GM12878 (cell line): ENCODE measurements around the gene MPP7. TPM values are rescaled to one million over a fixed set of nuclear protein-coding genes. Genes with fewer than 3 reads are reported as not detected.

Experiments used
- ATAC-seq: fragments of 200-7000 bp; cut with Tn5 transposase; 3 replicates; pipeline ENCODE4 v1.9.1; 2020; ENCODE audit warnings: mild to moderate bottlenecking, moderate library complexity
- BruUV-seq: library from RNA; stranded (reverse); fragments of 400-500 nt; replicated peaks from 2 replicates; lab custom pipeline; 2021; lab: Mats Ljungman, UMichigan
- CTCF ChIA-PET: fragments of 300-600 bp; sonication (Branson Sonifier 250); formaldehyde crosslinking; extraction: SDS; loops from one replicate; lab custom pipeline; 2021; ENCODE audit warnings: inconsistent platforms; lab: Yijun Ruan, JAX
- POLR2A ChIA-PET: fragments of 350-600 bp; formaldehyde crosslinking; extraction: SDS; loops from one replicate; lab custom pipeline; 2021; ENCODE audit warnings: inconsistent platforms; lab: Charles Lee
- RAD21 ChIA-PET: fragments of 300-600 bp; sonication (Branson Sonifier 250); formaldehyde crosslinking; loops from one replicate; lab custom pipeline; 2023; ENCODE audit warnings: antibody characterized with exemption; ENCODE audit not compliant: unreplicated experiment; lab: Charles Lee
- SMC1A ChIA-PET: fragments of 300-600 bp; sonication (Branson Sonifier 250); formaldehyde crosslinking; loops from one replicate; lab custom pipeline; 2023; ENCODE audit not compliant: unreplicated experiment, uncharacterized antibody; lab: Charles Lee
- DNase-seq: peaks from one replicate; pipeline ENCODE4 v3.0.0-alpha.2; 2011; ENCODE audit warnings: low read depth, low spot score
- FAIRE-seq: peaks from 3 replicates; lab custom pipeline; 2011; peaks lifted over from hg19 to GRCh38; lab: Jason Lieb, UNC
- H2AFZ ChIP-seq: 2 replicates; pipeline ENCODE4 v1.6.0; 2011; ENCODE audit warnings: low read depth, low read length, control low read depth; ENCODE audit not compliant: control insufficient read depth
- H3K27ac ChIP-seq: 2 replicates; pipeline ENCODE4 v1.5.1; 2011; ENCODE audit warnings: control low read depth; ENCODE audit not compliant: control insufficient read depth, insufficient read depth
- H3K27me3 ChIP-seq, 2 experiments: replicated peaks in 1 of 2; 2 replicates each; pipeline versions ENCODE4 v1.6.0 to v1.6.1; 2011; ENCODE audit warnings: low read length in 1 of 2; ENCODE audit not compliant: control insufficient read depth in 2 of 2, insufficient read depth in 2 of 2
- H3K36me3 ChIP-seq, 2 experiments: 2 replicates each; pipeline ENCODE4 v1.5.1; 2011; ENCODE audit warnings: low read length in 1 of 2; ENCODE audit not compliant: control insufficient read depth in 2 of 2, insufficient read depth in 2 of 2
- H3K4me1 ChIP-seq: 2 replicates; pipeline ENCODE4 v1.6.1; 2011; ENCODE audit warnings: mild to moderate bottlenecking, low read length, moderate library complexity, mixed read lengths; ENCODE audit not compliant: control insufficient read depth, insufficient read depth
- H3K4me2 ChIP-seq: 2 replicates; pipeline ENCODE4 v1.6.0; 2011; ENCODE audit warnings: control low read depth; ENCODE audit not compliant: control insufficient read depth, insufficient read depth
- H3K4me3 ChIP-seq: fragments of 200-600 bp; sonication (generic); 2 replicates; pipeline ENCODE4 v1.5.1; 2016
- H3K79me2 ChIP-seq: 2 replicates; pipeline ENCODE4 v1.6.0; 2011; ENCODE audit warnings: low read length; ENCODE audit not compliant: control insufficient read depth, insufficient read depth
- H3K9ac ChIP-seq: 2 replicates; pipeline ENCODE4 v1.8.0; 2011; ENCODE audit warnings: low read length, control low read depth, mixed read lengths; ENCODE audit not compliant: control insufficient read depth, insufficient read depth
- H3K9me3 ChIP-seq: replicated peaks from 3 replicates; pipeline ENCODE4 v1.5.1; 2011; ENCODE audit warnings: mild to moderate bottlenecking, low read length; ENCODE audit not compliant: control insufficient read depth, insufficient read depth
- H4K20me1 ChIP-seq: 2 replicates; pipeline ENCODE4 v1.6.0; 2011; ENCODE audit not compliant: control insufficient read depth, insufficient read depth
- ASH2L ChIP-seq: fragments of 300-600, 200-600 bp; sonication (generic); IDR thresholded peaks from 2 replicates; pipeline ENCODE4 v1.6.1; 2017; ENCODE audit warnings: low read depth, mild to moderate bottlenecking, borderline replicate concordance
- BHLHE40 ChIP-seq, 2 experiments: fragments of 450-650 bp in 1 of 2; IDR thresholded peaks; 2 replicates each; pipeline ENCODE4 v1.6.1; 2011 to 2017; ENCODE audit warnings: low read depth in 2 of 2, borderline replicate concordance in 1 of 2, improper control_type of control experiment in 1 of 2, low read length in 1 of 2, mild to moderate bottlenecking in 1 of 2
- CHD2 ChIP-seq: IDR thresholded peaks from 2 replicates; pipeline ENCODE4 v1.6.1; 2011; ENCODE audit warnings: low read depth, low read length, improper control_type of control experiment, borderline replicate concordance
- EGR1 ChIP-seq, 2 experiments: IDR thresholded peaks; 1 replicate in 1 of 2; 2 replicates in 1 of 2; pipeline ENCODE4 v1.6.1; 2011 to 2012; ENCODE audit warnings: low read depth in 2 of 2, low read length in 2 of 2, borderline replicate concordance in 1 of 2, mild to moderate bottlenecking in 1 of 2, moderate library complexity in 1 of 2
- HCFC1 ChIP-seq: fragments of 150-350 bp; IDR thresholded peaks from 2 replicates; pipeline ENCODE4 v1.6.1; 2014; ENCODE audit warnings: low read length
- POLR2AphosphoS5 ChIP-seq: IDR thresholded peaks from 2 replicates; pipeline ENCODE4 v1.6.1; 2011; ENCODE audit warnings: mild to moderate bottlenecking, low read length, inconsistent platforms
- POU2F2 ChIP-seq: IDR thresholded peaks from 3 replicates; pipeline ENCODE4 v1.6.1; 2011; ENCODE audit warnings: low read depth, mild to moderate bottlenecking, low read length, borderline replicate concordance
- RCOR1 ChIP-seq: conservative IDR thresholded peaks from 2 replicates; pipeline ENCODE4 v1.6.1; 2012; ENCODE audit warnings: low read depth, low read length, improper control_type of control experiment
- TCF7 ChIP-seq: IDR thresholded peaks from 2 replicates; pipeline ENCODE4 v1.6.1; 2014; ENCODE audit warnings: antibody characterized with exemption, borderline replicate concordance
- USF2 ChIP-seq: IDR thresholded peaks from 2 replicates; pipeline ENCODE4 v1.6.1; 2011; ENCODE audit warnings: low read depth, low read length, improper control_type of control experiment, borderline replicate concordance
- WRNIP1 ChIP-seq: IDR thresholded peaks from 2 replicates; pipeline ENCODE4 v1.6.1; 2011; ENCODE audit warnings: low read depth, low read length, improper control_type of control experiment, borderline replicate concordance
- ZBTB11 ChIP-seq: fragments of 450-650 bp; formaldehyde crosslinking; IDR thresholded peaks from 2 replicates; pipeline ENCODE4 v1.5.0; 2022; ENCODE audit warnings: mild to moderate bottlenecking, missing genetic modification characterization
- ZBTB33 ChIP-seq: fragments of 450-650 bp; IDR thresholded peaks from 2 replicates; pipeline ENCODE4 v1.6.1; 2017; ENCODE audit warnings: mild to moderate bottlenecking
- ZBTB40 ChIP-seq: fragments of 450-650 bp; IDR thresholded peaks from 2 replicates; pipeline ENCODE4 v1.6.1; 2016; ENCODE audit warnings: mild to moderate bottlenecking, moderate library complexity, borderline replicate concordance
- WGBS: methylation state at CpG from one replicate; pipeline ENCODE4 v1.1.6; 2016; ENCODE audit warnings: low lambda C conversion rate; ENCODE audit not compliant: insufficient replicate concordance, insufficient coverage; ENCODE audit errors: missing lambda C conversion rate; 5-methylcytosine and 5-hydroxymethylcytosine counted together
- in situ Hi-C: fragments of 300-500 bp; cut with MboI; formaldehyde crosslinking; loops from 9 replicates; pipeline ENCODE4 v1.14.3; 2018; ENCODE audit warnings: mixed read lengths
- intact Hi-C: fragments of 100-400 bp; cut with micrococcal nuclease; formaldehyde crosslinking; loops from one replicate; pipeline ENCODE4 v1.14.2; 2022; ENCODE audit not compliant: unreplicated experiment
- polyA plus RNA-seq, 11 experiments: library from polyadenylated mRNA; depleted of rRNA in 4 of 11; unstranded in 6 of 11; stranded (reverse) in 5 of 11; fragments of >200 nt; fragmentation: Nextera tagmentation in 4 of 11; fragmentation: Illumina TruSeq in 1 of 11; extraction: Ambion mirVana in 4 of 11; extraction: Trizol in 1 of 11; gene quantifications; 1 replicate in 1 of 11; 2 replicates in 10 of 11; pipeline versions ENCODE4 v1.2.1 to v1.2.3, GENCODE V29; 2011 to 2016; ENCODE audit warnings: inconsistent platforms in 2 of 11, missing spikeins in 2 of 11, low read depth in 1 of 11
- total RNA-seq, 4 experiments: library from RNA; depleted of rRNA in 3 of 4; stranded (reverse); fragments of >200 nt in 3 of 4; fragmentation: Illumina TruSeq in 1 of 4; extraction: Trizol in 1 of 4; gene quantifications; 2 replicates each; pipeline versions ENCODE4 v1.2.1 to v1.2.3, GENCODE V29; 2013 to 2021

Gene MPP7
- total and polyA plus RNA-seq, 10 of the 15 experiments (the other 5 are each of a cell fraction or from before 2014, with no cell fraction given) = 0.01 to 0.15 (median 0.05) TPM; not detected in 2

GRCh38 chr10:28294169-28294532, 8.7 kb downstream of the MPP7 start:
- in situ Hi-C loops (no loop called here), intact Hi-C loops (no loop called here)
- no peak overlapping the region for H3K9ac ChIP-seq
- no peak for DNase-seq
- peaks cover 0 to 3% of the 10 kb centered on the region in 2 experiments; a peak in 1 of 4 replicates for H3K27me3 ChIP-seq
- ChIA-PET RAD21 (no interaction called here), SMC1A (interaction anchor here (1.2 kb wide), 1 partner anchor 9 kb away, joined by 3 read pairs; the partner anchor contains the start of gene MPP7), CTCF (no interaction called here), POLR2A (interaction anchor here (0.6 kb wide), 1 partner anchor 1068 kb away, joined by 5 read pairs; no protein-coding TSS in a partner anchor)
- WGBS = 48% methylated on average over 8 of the region's 8 CpGs
- H3K79me2 ChIP-seq = no peaks in the 10 kb centered on the region
- FAIRE-seq = no peak
- H3K36me3 ChIP-seq = no peaks in the 10 kb centered on the region
- H3K27ac ChIP-seq = no peak overlapping the region
- no peaks in the 10 kb centered on the region for H3K9me3 ChIP-seq
- no peak overlapping the region for H2AFZ ChIP-seq
- H3K4me2 ChIP-seq = no peak overlapping the region
- no peak overlapping the region for H3K4me3 ChIP-seq
- H3K4me1 ChIP-seq = no peaks in the 10 kb centered on the region
- no peaks in the 10 kb centered on the region for H4K20me1 ChIP-seq
- ATAC-seq = no peak
- no TSS peak for BruUV-seq
- no peak for TF ChIP-seq CHD2
- no peak for TF ChIP-seq ASH2L
- TF ChIP-seq WRNIP1 = no peak
- TF ChIP-seq RCOR1 = no peak
- no peak for TF ChIP-seq USF2
- TF ChIP-seq ZBTB11 = no peak
- no peak for TF ChIP-seq TCF7
- no peak for TF ChIP-seq POU2F2
- no peak for TF ChIP-seq EGR1 (IDR thresholded peaks at IDR 0.05; ENCODE audit: borderline replicate concordance in 1 of 2, low read depth in 2 of 2, low read length in 2 of 2)
- no peak for TF ChIP-seq ZBTB33
- TF ChIP-seq BHLHE40 (IDR thresholded peaks at IDR 0.05; ENCODE audit: borderline replicate concordance in 1 of 2, low read depth in 2 of 2, low read length in 1 of 2) = no peak
- TF ChIP-seq POLR2AphosphoS5 = no peak
- no peak for TF ChIP-seq ZBTB40
- no peak for TF ChIP-seq HCFC1
